Fibroblast of skin of left biceps (primary cell): ENCODE results near the gene IQGAP3.
"Not testable (repeated sequence)": the region's sequence is repeated elsewhere in the genome, so short reads cannot be mapped to it uniquely, and the experiment has no call there.

Source experiments
- DNase-seq, 2 experiments: peaks; one replicate each; pipeline ENCODE4 v3.0.0-alpha.2; 2013; ENCODE audit warnings: low read depth in 2 of 2

Gene IQGAP3, protein sequence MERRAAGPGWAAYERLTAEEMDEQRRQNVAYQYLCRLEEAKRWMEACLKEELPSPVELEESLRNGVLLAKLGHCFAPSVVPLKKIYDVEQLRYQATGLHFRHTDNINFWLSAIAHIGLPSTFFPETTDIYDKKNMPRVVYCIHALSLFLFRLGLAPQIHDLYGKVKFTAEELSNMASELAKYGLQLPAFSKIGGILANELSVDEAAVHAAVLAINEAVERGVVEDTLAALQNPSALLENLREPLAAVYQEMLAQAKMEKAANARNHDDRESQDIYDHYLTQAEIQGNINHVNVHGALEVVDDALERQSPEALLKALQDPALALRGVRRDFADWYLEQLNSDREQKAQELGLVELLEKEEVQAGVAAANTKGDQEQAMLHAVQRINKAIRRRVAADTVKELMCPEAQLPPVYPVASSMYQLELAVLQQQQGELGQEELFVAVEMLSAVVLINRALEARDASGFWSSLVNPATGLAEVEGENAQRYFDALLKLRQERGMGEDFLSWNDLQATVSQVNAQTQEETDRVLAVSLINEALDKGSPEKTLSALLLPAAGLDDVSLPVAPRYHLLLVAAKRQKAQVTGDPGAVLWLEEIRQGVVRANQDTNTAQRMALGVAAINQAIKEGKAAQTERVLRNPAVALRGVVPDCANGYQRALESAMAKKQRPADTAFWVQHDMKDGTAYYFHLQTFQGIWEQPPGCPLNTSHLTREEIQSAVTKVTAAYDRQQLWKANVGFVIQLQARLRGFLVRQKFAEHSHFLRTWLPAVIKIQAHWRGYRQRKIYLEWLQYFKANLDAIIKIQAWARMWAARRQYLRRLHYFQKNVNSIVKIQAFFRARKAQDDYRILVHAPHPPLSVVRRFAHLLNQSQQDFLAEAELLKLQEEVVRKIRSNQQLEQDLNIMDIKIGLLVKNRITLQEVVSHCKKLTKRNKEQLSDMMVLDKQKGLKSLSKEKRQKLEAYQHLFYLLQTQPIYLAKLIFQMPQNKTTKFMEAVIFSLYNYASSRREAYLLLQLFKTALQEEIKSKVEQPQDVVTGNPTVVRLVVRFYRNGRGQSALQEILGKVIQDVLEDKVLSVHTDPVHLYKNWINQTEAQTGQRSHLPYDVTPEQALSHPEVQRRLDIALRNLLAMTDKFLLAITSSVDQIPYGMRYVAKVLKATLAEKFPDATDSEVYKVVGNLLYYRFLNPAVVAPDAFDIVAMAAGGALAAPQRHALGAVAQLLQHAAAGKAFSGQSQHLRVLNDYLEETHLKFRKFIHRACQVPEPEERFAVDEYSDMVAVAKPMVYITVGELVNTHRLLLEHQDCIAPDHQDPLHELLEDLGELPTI (N-terminal part only)

DNA sequence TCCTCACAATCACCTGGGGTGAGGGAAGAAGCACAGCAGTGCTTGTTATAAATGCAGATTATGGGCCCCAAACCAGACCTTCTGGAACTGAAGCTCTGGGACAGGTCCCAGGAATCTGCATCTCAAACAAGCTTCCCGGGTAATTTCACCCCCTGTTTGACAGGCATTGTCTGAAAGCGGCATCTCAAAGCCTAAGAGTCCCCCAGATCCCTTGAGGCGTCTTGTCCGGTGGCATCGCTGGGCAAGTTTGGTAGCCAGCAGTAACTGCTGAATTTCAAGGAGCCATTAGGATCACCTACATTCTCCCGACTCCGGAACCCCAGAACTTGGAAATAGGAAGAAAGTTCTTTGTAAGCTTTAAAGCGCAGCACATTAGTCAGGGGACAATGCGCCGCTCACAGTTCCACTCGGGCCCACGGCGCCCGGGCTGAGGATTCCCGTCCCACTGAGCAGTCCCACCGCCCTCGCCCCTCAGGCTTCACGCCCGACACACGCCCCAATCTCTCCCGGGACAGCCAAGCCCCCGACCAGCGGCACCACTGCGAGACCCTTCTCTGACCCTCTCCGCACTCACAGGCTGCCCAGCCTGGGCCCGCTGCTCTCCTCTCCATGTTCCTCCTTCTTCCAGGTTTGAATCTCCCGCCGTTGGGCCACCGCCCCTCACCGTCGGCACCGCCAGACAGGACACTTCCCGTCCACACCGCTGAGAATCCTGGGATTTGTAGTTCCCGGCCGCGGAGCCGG is at the start of gene IQGAP3:
Gene IQGAP3, minus strand, starts transcription at position 647 of the 744 bp plus-strand sequence. Its CDS starts 36 bp downstream, at position 611.
- peak; percentile 33 to 42 for DNase-seq

DNA sequence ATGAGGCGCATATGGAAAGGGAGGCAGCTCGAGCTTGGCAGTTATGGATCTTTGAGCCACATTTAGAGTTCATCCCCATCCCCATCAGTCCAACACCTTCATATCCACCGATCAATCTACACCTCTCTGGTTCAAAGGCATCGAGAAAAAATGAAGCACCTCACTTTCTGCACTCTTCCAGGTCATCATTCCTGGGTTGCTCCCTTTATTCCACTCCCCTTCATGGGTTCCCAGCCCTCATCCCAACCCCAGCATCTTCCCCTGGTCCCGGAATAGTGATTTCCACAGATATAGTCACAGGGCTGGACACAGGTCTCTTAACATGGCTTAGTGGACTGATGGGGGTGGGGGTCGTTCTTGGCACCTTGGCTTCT is 47.2 kb upstream of the IQGAP3 start:
- DNase-seq = no peak

DNA sequence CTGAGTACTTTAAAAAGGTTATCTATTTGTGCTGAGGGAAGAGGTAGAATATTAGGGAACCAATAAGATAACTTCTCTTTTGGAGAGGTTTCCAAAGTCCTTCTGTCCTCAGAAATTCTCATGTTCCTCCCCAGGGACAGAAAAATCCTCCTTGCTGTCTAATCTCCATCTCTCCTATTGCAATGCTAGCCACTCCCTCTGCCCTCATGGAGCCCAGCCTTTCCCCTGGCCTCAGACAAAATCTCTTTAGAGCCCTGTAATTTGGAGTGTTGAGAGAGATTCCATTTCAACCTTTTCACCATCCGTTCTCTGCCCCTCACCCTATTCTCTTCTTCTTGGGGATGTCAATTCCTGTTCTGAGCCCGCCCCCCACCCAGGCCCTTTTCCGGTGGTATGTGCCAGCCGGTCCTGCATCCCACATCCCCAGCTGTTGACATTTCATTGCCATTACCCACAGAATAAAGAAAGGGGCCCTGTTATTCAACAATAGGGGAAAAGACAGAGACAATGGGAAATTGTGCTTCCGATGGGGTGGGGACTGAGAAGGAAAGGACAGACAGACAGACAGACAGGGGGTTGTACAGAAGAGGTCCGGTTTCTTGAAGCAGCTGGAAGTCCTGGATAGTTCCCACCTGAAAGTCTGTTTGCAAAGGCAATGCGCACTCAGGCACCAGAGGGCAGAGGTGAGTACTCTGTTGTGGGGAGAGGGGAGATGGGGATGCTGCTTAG is 46.7 kb upstream of the IQGAP3 start, which contains the start of gene HAPLN2:
Gene HAPLN2, plus strand, starts transcription at position 563 of the 729 bp plus-strand sequence. CDS start 4,076 bp downstream, outside the sequence.
- no peak for DNase-seq

DNA sequence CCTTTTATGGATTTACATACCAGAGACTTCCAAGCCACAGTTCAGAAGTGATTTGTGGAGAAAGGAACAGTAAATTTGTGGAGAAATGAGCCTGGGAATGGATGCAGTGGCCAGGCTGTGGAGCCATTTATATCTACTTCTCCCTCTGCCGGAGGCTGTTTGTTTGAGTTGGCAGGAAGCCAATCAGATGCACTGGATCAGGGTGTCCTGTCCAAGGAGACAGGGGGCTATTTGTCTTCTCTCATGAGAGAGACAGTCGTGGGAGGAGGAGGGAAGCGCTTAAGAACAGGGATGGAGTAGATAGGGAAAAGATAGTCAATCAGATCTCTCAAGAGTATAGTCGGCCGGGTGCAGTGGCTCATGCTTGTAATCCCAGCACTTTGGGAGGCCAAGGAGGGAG is 44.1 kb upstream of the IQGAP3 start:
- DNase-seq = no peak

DNA sequence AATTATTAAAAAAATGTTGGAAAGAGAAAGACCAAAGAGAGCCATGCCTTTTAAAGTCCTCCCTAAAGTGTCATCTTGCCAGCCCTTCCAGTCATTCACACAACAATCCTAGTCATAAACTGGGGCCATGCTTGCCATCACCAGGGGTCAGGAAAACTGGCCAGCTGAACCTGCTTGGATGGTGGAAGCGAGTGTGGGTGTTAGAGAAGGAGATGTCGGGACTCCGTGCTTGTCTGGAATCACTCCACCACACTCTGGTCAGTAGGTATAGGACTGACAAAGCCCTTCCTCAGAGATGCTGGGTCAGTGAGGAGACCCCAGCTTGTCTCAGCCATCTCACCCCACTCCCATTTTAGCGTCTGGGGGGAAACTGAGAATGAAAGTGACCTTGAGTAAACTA is 43.6 kb upstream of the IQGAP3 start:
- no peak for DNase-seq

DNA sequence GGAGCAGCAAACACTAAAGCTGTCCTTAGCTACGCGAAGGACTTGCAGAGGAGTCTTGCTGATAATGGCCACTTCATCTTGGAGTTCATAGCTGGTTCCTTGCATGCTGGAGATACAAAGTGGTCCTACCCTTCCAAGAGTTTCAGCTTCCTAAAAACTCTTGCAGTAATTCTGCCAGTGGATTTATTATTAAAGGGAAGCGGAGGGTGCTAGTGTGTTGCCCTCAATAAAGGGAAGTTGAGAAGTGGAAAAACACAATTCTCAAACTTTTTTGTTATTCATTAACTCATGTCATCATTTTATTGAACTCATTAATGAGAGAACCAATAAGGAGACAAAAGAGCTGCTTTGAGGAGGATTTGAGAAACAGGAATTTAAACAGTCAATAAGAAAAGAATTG is 40.3 kb upstream of the IQGAP3 start:
- DNase-seq = no peak

DNA sequence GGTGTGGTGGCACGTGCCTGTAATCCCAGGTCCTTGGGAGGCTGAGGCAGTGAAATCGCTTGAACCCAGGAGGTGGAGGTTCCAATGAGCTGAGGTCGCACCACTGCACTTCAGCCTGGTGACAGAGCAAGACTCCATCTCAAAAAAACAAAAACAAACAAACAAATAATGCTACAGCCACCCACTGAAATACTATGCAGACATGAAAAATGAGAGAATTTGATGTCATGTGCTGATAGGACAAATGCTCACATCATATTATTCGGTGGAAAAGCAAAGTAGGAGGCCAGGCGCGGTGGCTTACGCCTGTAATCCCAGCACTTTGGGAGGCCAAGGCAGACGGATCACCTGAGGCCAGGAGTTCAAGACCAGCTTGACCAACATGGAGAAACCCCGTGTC is 37.7 kb upstream of the IQGAP3 start:
- DNase-seq = not testable (repeated sequence)

DNA sequence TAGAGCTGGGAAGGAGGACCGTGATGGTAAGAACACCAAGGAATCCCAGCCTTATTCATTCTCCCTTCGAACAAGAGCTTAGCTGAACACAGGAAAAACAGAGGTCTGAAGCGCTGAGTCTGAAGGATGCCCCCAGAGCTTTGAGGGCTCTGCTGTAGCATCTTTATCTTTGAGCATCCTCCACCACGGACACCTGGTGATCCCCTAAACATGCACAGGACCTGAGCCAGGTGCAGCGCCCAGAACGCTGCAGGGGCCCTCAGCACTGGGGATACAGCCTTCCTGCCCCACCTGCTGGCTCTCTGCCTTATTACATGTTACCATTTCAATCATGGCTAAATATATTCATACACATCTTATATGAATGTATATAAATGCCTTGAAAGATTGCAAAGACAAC is 36.6 kb upstream of the IQGAP3 start:
- no peak for DNase-seq

DNA sequence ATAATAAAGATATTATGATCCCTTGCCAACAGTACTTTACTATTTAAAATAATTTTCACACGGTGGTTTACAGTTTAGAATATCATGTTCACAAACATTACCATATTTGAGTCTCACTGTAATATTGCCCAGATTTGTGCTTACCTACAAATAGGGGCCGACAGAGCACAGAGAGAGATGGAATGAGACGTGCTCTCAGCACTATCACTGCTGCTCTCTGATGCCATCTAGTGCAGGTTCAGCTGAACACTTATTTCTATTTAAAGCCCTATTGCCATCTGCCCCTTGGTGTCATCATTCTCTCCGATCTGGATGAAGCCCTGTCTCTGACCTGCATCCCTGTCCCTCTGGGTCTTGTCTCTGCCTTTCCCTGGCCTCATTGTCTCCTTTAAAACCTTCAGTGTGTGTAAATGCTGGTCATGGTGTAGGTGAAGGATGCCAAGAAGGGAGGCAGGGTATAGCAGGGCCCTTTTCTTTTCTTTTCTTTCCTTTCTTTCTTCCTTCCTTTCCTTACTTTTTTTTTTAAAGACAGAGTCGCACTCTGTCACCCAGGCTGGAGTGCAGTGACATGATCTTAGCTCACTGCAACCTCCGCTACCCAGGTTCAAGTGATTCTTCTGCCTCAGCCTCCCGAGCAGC is 35.8 kb upstream of the IQGAP3 start:
- DNase-seq = no peak

DNA sequence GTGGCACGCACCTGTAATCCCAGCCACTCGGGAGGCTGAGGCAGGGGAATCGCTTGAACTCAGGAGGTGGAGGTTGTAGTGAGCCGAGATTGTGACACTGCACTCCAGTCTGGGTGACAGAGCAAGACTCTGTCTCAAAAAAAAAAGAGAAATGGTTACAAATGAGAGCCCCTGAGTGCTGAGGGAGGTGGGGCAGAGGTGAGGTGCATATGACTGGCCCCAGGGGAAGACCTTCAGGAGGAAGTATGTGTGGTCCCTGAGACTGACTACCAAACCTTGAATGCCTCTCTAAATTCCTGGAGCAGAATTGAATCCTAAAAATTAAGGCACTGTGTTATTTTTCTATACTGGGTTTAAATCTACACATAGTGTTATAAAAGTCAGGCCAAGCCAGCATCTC is 35.0 kb upstream of the IQGAP3 start:
- not testable (repeated sequence) for DNase-seq

DNA sequence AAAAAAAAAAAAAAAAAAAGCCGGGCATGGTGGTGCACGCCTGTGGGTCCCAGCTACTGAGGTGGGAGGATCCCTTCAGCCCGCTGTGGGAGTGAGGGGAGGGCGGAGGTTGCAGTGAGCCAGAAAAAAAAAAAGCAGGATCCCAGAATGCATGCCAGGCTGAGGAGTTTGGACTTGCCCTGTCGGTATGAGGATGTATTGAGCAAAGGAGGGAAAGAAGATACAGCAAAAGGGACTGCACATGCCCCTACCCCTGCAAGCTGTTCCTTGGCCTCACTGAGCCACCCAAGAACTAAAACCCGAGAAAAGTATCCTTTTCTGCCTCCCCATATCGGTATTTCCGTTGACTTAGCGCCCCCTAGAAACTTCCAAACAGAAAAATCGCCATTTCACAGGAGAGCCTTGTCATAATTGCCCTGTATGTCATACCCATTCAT is 30.2 kb upstream of the IQGAP3 start:
- DNase-seq = no peak

DNA sequence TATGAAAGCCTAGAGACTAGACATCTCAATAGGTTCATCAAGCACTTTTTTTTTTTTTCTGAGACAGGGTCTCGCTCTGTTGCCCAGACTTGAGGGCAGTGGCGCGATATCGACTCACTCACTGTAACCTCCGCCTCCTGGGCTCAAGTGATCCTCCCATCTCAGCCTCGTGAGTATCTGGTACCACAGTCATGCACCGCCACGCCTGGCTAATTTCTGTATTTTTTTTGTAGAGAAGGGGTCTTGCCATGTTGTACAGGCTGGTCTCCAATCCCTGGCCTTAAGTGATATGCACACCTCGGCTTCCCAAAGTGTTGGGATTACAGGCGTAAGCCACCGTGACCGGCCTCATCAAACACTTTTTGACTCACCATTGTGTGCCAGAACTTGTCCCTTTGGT is 29.5 kb upstream of the IQGAP3 start:
- DNase-seq = no peak

DNA sequence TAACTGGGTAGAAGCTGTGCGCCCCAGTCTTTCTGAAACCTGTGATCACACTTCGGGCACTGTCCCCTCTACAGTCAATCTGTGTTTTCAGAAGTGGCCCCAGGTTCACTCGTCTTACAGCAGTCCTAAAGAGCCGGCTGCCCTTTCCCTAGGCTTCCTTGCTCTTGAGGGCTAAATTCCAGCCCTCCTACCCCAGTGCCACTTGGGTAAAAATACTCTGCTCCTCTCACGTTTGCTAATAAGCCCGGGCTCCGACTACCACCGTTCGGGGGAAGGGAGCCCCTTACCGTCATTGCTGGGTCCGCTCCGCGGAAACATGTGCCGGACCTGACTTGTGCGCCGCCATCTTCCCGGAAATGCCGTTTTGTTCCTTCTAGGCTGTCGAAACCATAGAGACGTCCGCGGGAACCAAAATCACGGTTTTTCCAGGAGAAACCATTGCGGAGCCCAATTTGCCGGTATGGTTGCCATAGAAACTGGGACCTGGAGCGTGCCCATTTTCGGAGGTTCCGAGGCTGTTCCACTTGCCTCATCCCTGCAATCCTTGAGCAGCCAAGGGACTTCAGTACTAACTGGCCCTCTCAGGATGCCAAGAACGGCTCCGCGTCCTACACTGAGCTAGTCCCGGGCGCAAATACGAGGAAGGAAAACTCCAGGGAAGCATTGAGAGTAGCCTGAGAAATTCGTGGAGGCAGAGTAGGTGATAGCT is 28.9 kb upstream of the IQGAP3 start, which contains the start of gene GPATCH4:
Gene GPATCH4, minus strand, starts transcription at position 358 of the 709 bp plus-strand sequence.
- DNase-seq = peak; percentile 80 to 82

DNA sequence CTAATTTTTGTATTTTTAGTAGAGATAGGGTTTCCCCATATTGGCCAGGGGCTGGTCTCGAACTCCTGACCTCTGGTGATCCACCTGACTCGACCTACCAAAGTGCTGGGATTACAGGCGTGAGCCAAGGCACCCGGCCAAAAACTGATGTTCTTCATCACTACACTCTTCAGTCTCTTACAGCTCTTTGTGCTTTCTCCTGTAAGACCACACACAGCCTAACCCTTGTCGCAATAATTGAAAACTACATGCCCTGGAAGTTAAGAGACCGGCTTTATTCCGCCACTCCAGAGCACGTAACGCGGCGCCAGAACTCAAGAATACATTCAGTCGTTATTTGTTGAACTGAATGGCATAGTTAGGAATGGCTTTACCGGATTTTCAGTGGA is 28.4 kb upstream of the IQGAP3 start:
- DNase-seq = no peak

DNA sequence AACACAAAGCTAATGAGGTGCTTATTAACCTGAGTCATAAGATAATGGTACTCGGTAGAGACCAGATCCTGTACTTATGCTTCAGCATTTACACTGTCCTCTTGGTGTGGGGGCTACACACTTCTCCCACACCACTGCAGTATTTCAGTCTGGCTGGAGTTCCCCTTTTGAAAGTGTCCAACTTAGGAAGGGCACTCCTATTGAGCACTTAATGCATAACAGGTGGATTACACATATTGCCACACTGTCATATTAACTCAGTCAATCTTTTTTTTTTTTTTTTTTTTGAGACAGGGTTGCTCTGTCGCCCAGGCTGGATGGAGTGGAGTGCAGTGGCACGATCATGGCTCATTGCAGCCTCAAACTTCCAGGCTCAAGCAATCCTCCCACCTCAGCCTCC is 27.4 kb upstream of the IQGAP3 start:
- no peak for DNase-seq

DNA sequence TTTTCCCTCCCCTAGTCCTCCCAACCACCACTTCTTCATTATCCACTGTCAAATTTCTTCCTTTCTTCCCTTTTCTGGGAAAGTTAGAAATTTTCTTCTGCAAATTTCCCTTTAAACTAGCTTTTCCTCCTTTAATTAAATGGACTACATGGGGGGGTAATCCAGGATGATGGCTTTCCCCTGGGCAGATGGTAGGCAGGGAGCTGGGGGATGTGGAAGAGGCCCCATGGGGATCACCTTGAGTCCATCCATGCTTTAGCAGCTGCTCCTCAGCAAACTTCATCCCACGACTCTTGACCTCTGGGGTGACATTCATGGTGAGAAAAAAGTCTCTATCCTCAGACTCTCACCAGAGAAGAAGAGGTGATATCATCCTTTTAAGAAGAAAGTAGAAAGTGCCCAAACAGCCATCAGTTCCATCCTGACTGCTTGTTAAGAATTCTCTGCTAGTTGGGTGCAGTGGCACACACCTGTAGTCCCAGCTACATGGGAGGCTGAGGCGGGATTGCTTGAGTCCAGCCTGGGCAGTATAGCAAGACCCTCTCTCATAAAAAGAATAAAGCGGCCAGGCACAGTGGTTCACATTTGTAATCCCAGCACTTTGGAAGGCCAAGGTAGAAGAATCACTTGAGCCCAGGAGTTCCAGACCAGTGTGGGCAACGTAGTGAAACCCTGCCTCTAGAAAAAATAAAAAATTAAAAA is 26.5 kb upstream of the IQGAP3 start:
- no peak for DNase-seq

DNA sequence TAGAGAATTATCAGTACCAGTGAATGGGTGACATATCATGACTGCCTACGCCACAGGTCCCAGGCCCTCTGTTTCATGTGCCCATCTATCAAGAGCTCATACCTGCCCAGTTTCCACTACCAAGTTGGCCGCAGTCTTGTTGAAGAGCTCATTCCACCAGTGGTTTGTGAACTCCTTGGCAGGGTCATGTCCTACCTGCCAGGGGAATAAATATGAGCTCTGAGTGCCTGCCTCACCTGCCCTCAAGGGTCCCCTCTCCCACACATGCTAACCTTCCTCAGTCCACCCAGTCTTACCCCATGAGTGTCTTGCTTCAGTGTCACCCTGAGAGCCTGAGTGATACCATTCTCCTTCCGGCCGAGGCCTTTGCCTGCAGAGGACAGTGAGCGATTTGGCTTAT is 25.8 kb upstream of the IQGAP3 start:
- no peak for DNase-seq

DNA sequence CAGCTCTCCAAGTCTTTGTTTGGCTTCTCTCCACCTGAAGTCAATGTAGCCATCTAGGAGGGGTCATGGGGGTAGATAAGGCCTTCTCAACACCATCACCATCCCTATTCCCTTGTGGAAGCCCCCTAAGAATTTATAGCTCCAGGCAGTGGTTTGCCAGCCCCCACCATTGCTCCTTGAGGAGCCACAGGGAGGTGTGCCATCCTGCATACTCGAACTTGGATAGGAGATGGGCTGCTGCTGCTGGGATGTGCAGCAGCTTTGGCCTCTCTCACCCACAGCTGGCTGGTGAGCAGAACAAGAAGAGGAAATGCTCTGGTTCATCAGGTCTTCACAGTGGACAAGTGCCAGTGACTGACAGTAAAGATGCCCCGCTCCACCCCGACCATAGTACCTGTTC is 24.1 kb upstream of the IQGAP3 start:
- DNase-seq = no peak

DNA sequence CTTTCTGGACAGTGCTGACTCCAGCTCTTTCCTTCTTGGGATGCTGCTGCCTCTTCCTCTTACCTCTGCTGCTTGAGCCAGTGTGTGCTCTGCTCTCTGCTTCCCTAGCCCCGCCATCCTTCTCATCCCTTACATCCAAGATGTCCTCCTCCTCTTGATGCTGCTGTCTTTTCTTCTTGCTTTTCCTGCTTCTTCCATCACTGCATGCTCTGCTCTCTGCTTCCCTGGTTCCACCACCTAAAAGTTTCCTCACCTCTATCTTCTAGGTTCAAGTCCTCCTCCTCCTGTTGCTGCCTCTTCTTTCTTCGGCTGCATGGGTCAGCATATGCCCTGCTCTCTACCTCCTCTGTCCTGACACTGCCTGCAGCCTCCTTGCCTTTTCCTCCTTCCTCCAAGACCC is 22.7 kb upstream of the IQGAP3 start:
- no peak for DNase-seq
